GM10266 (cell line): Measurements from ENCODE around the gene TMPRSS11B.

ENCODE experiments used
- DNase-seq: peaks from one replicate; pipeline ENCODE4 v3.0.0; 2012; ENCODE audit errors: extremely low spot score
- CTCF ChIP-seq: IDR thresholded peaks from 2 replicates; pipeline ENCODE4 v1.5.1; 2012; ENCODE audit warnings: mild to moderate bottlenecking, low read depth; ENCODE audit not compliant: control insufficient read depth, insufficient read depth; ENCODE audit errors: missing control alignments

The TMPRSS11B gene

GRCh38 chr4:68278029-68278428 lies 32.5 kb upstream of the TMPRSS11B start:
- no peak for DNase-seq

GRCh38 chr4:68277627-68278026 lies 32.1 kb upstream of the TMPRSS11B start:
- TF ChIP-seq CTCF: no peak

More at GRCh38 chr4:68278029-68278428, 32.5 kb upstream of the TMPRSS11B start:
- no peak for TF ChIP-seq CTCF

GRCh38 chr4:68272860-68273259 lies 27.4 kb upstream of the TMPRSS11B start:
- no peak for TF ChIP-seq CTCF
- DNase-seq: no peak

More at GRCh38 chr4:68277627-68278026, 32.1 kb upstream of the TMPRSS11B start:
- DNase-seq: no peak

GRCh38 chr4:68272380-68272779 lies 26.9 kb upstream of the TMPRSS11B start:
- no peak for DNase-seq
- no peak for TF ChIP-seq CTCF

GRCh38 chr4:68271851-68272357 lies 26.4 kb upstream of the TMPRSS11B start:
- peak; percentile 42 for DNase-seq
- TF ChIP-seq CTCF: peak; percentile 66

GRCh38 chr4:68267433-68267944 lies 22.0 kb upstream of the TMPRSS11B start:
- DNase-seq: no peak
- no peak for TF ChIP-seq CTCF

- TF ChIP-seq CTCF: no peak
- DNase-seq: no peak
Observed at GRCh38 chr4:68264875-68265565, 19.5 kb upstream of the TMPRSS11B start.
